Liver (tissue), 9 donors: ENCODE data around the gene RANBP6. TPM values are rescaled to one million over a fixed set of nuclear protein-coding genes. Genes with fewer than 3 reads are reported as not detected.
A peak's percentile ranks its signal among the peaks of the same experiment; 100 is the strongest.

Experiments used
- DNase-seq: peaks from one replicate; pipeline ENCODE4 v3.0.0-alpha.2; 2017; ENCODE audit warnings: low spot score
- H3K27ac ChIP-seq, 2 donors: one replicate each; pipeline ENCODE4 v1.7.0; 2013; ENCODE audit warnings: inconsistent platforms in 2 of 2, low read length in 2 of 2, control low read depth in 1 of 2, low read depth in 1 of 2, mild to moderate bottlenecking in 1 of 2
- H3K27me3 ChIP-seq, 4 donors: one replicate each; pipeline versions ENCODE4 v1.6.1 to v1.7.0; 2013; ENCODE audit warnings: low read length in 3 of 4, inconsistent platforms in 1 of 4, mild to moderate bottlenecking in 1 of 4, moderate library complexity in 1 of 4; ENCODE audit not compliant: control insufficient read depth in 4 of 4, insufficient read depth in 4 of 4
- H3K36me3 ChIP-seq, 4 donors: one replicate each; pipeline versions ENCODE4 v1.6.1 to v1.7.0; 2013; ENCODE audit warnings: low read length in 3 of 4, mild to moderate bottlenecking in 3 of 4, low read depth in 1 of 4, moderate library complexity in 1 of 4; ENCODE audit not compliant: control insufficient read depth in 4 of 4, insufficient read depth in 3 of 4
- H3K4me1 ChIP-seq, 4 donors: one replicate each; pipeline versions ENCODE4 v1.6.1 to v1.7.0; 2013; ENCODE audit warnings: low read length in 3 of 4, mild to moderate bottlenecking in 3 of 4, moderate library complexity in 1 of 4; ENCODE audit not compliant: control insufficient read depth in 4 of 4, insufficient read depth in 4 of 4
- H3K4me3 ChIP-seq, 3 donors: one replicate each; pipeline versions ENCODE4 v1.6.1 to v1.7.0; 2013; ENCODE audit warnings: low read length in 3 of 3, control low read depth in 1 of 3, low read depth in 1 of 3, mild to moderate bottlenecking in 1 of 3
- H3K9ac ChIP-seq, 2 donors: one replicate each; pipeline ENCODE4 v1.7.0; 2013; ENCODE audit warnings: low read length in 2 of 2, mild to moderate bottlenecking in 2 of 2, moderate library complexity in 2 of 2, control low read depth in 1 of 2, low read depth in 1 of 2
- H3K9me3 ChIP-seq, 4 donors: one replicate each; pipeline versions ENCODE4 v1.6.1 to v1.7.0; 2013; ENCODE audit warnings: low read length in 3 of 4; ENCODE audit not compliant: control insufficient read depth in 4 of 4
- EGR1 ChIP-seq, 2 donors: IDR thresholded peaks; 2 replicates each; pipeline ENCODE4 v1.6.1; 2016 to 2018; ENCODE audit warnings: antibody characterized with exemption in 2 of 2, low read depth in 2 of 2
- FOXA1 ChIP-seq: IDR thresholded peaks from 2 replicates; pipeline ENCODE4 v1.6.1; 2016; ENCODE audit warnings: antibody characterized with exemption
- FOXA2 ChIP-seq: IDR thresholded peaks from 2 replicates; pipeline ENCODE4 v1.6.1; 2016; ENCODE audit warnings: antibody characterized with exemption
- GABPA ChIP-seq, 2 donors: IDR thresholded peaks in 1 of 2; conservative IDR thresholded peaks in 1 of 2; 2 replicates each; pipeline ENCODE4 v1.6.1; 2016; ENCODE audit warnings: antibody characterized with exemption in 2 of 2, mild to moderate bottlenecking in 1 of 2, moderate library complexity in 1 of 2
- HNF4A ChIP-seq, 2 donors: conservative IDR thresholded peaks; 2 replicates each; pipeline ENCODE4 v1.6.1; 2016; ENCODE audit warnings: antibody characterized with exemption in 2 of 2, mild to moderate bottlenecking in 2 of 2
- HNF4G ChIP-seq: IDR thresholded peaks from 2 replicates; pipeline ENCODE4 v1.6.1; 2016; ENCODE audit warnings: antibody characterized with exemption
- JUND ChIP-seq, 2 donors: IDR thresholded peaks; 2 replicates each; pipeline ENCODE4 v1.6.1; 2016; ENCODE audit warnings: antibody characterized with exemption in 2 of 2
- MAX ChIP-seq: IDR thresholded peaks from 2 replicates; pipeline ENCODE4 v1.6.1; 2016; ENCODE audit warnings: antibody characterized with exemption
- NR2F2 ChIP-seq: IDR thresholded peaks from 2 replicates; pipeline ENCODE4 v1.6.1; 2016; ENCODE audit warnings: antibody characterized with exemption
- RAD21 ChIP-seq, 2 donors: IDR thresholded peaks; 2 replicates each; pipeline ENCODE4 v1.6.1; 2016; ENCODE audit warnings: antibody characterized with exemption in 2 of 2, mild to moderate bottlenecking in 2 of 2
- SP1 ChIP-seq: IDR thresholded peaks from 2 replicates; pipeline ENCODE4 v1.6.1; 2018; ENCODE audit warnings: antibody characterized with exemption, mild to moderate bottlenecking
- YY1 ChIP-seq: IDR thresholded peaks from 2 replicates; pipeline ENCODE4 v1.6.1; 2016; ENCODE audit warnings: antibody characterized with exemption, mild to moderate bottlenecking
- WGBS: extraction: QIAGEN DNeasy Blood & Tissue Kit; methylation state at CpG from one replicate; pipeline ENCODE4 v1.1.7; 2013; 5-methylcytosine and 5-hydroxymethylcytosine counted together
- polyA plus RNA-seq, 2 donors: library from polyadenylated mRNA; stranded (reverse) in 1 of 2; unstranded in 1 of 2; fragments of 200-250 nt in 1 of 2; fragments of >200 nt in 1 of 2; fragmentation: Nextera tagmentation in 1 of 2; extraction: Ambion mirVana in 1 of 2; gene quantifications; one replicate each; pipeline versions ENCODE4 v1.2.1 to v1.2.3, GENCODE V29; 2013 to 2015
- total RNA-seq, 2 donors: library from RNA; depleted of rRNA; stranded (reverse); fragments of >200 nt; gene quantifications; one replicate each; pipeline ENCODE4 v1.2.3, GENCODE V29; 2014
- TF ChIP-seq, protein P1 (sequence below): IDR thresholded peaks from 2 replicates; pipeline ENCODE4 v1.6.1; 2016; ENCODE audit warnings: antibody characterized with exemption
- TF ChIP-seq, protein P2 (sequence below): IDR thresholded peaks from 2 replicates; pipeline ENCODE4 v1.6.1; 2016; ENCODE audit warnings: antibody characterized with exemption, mild to moderate bottlenecking
- TF ChIP-seq, protein P3 (sequence below): fragments of 150-350 bp; IDR thresholded peaks from 2 replicates; pipeline ENCODE4 v1.5.1; 2017; ENCODE audit warnings: improper control_type of control experiment, low read depth, low read length; ENCODE audit not compliant: missing input control
- donor health status: healthy.
- donor health status: healthy.
- donor health status: healthy.
- donor health status: healthy.
- donor health status: healthy.

Gene RANBP6
- total and polyA plus RNA-seq, 4 donors = 6.2 to 15.9 (median 11.1) TPM

- peak overlapping the region; percentile 81 to 90 for H3K27ac ChIP-seq
- H3K4me3 ChIP-seq = peak overlapping the region; percentile 57 to 96 (median 74)
- peak overlapping the region in 1 of 2 donors; percentile 80 for H3K9ac ChIP-seq
- H3K36me3 ChIP-seq = peaks cover 0 to 8% (median 0%) of the 10 kb centered on the region in 4 donors
- WGBS = under 1% methylated on average over 59 of the region's 59 CpGs
- TF ChIP-seq YY1 (peak; percentile 36), SP1 (peak; percentile 32), HNF4A (conservative IDR thresholded peaks at IDR 0.05) (no peak), HNF4G (no peak)
- TF ChIP-seq, protein P1, sequence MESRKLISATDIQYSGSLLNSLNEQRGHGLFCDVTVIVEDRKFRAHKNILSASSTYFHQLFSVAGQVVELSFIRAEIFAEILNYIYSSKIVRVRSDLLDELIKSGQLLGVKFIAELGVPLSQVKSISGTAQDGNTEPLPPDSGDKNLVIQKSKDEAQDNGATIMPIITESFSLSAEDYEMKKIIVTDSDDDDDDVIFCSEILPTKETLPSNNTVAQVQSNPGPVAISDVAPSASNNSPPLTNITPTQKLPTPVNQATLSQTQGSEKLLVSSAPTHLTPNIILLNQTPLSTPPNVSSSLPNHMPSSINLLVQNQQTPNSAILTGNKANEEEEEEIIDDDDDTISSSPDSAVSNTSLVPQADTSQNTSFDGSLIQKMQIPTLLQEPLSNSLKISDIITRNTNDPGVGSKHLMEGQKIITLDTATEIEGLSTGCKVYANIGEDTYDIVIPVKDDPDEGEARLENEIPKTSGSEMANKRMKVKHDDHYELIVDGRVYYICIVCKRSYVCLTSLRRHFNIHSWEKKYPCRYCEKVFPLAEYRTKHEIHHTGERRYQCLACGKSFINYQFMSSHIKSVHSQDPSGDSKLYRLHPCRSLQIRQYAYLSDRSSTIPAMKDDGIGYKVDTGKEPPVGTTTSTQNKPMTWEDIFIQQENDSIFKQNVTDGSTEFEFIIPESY = no peak
- H3K4me1 ChIP-seq = peaks cover 1 to 32% (median 16%) of the 10 kb centered on the region in 4 donors
- H3K9me3 ChIP-seq = no peaks in the 10 kb centered on the region
- no peaks in the 10 kb centered on the region for H3K27me3 ChIP-seq
- DNase-seq = peak; percentile 94
These were observed 8.2 kb downstream of the RANBP6 start for GRCh38 chr9:6007058-6007769.

- H3K36me3 ChIP-seq = peaks cover 0 to 8% (median 0%) of the 10 kb centered on the region in 4 donors
- H3K27me3 ChIP-seq = no peaks in the 10 kb centered on the region
- TF ChIP-seq RAD21 (IDR thresholded peaks at IDR 0.05) = peak in 1 of 2 donors; percentile 38
- no peak for TF ChIP-seq FOXA2
- H3K4me3 ChIP-seq = peak overlapping the region; percentile 57 to 96 (median 74)
- no peak for DNase-seq
- H3K9ac ChIP-seq = peak overlapping the region in 1 of 2 donors; percentile 60
- peaks cover 1 to 32% (median 16%) of the 10 kb centered on the region in 4 donors for H3K4me1 ChIP-seq
- WGBS = under 1% methylated on average over 13 of the region's 13 CpGs
- H3K27ac ChIP-seq = peak overlapping the region in 1 of 2 donors; percentile 90
- H3K9me3 ChIP-seq = no peaks in the 10 kb centered on the region
These were observed 8.7 kb downstream of the RANBP6 start for GRCh38 chr9:6006749-6007057.

DNA sequence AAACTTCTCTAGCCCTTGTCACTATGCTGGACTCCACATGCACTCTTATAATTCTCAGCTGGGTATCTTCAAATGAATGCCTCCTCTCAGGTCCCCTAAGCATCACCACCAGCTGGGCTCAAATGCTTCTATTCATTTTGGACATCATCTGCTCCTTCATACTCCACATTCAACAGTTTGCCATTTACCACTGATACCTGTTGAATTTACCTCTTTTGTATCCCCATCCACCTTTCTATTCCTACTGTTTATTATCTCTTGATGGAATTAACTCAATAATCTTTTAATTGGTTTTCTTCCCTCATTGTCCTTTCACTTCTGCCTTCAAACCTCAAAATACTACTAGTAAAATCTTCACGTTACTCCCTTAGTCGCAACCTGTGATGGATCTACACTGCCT is 14.5 kb downstream of the RANBP6 start:
- Histone ChIP-seq H3K4me3 (no peak overlapping the region), H3K36me3 (peaks cover 0 to 8% (median 0%) of the 10 kb centered on the region in 4 donors), H3K9me3 (no peaks in the 10 kb centered on the region), H3K4me1 (peaks cover 1 to 14% (median 5%) of the 10 kb centered on the region in 4 donors), H3K27ac (no peak overlapping the region), H3K9ac (no peak overlapping the region), H3K27me3 (no peaks in the 10 kb centered on the region)
- TF ChIP-seq NR2F2 (no peak), JUND (IDR thresholded peaks at IDR 0.05) (no peak), EGR1 (IDR thresholded peaks at IDR 0.05; ENCODE audit: low read depth in 2 of 2) (no peak), RAD21 (IDR thresholded peaks at IDR 0.05) (no peak), FOXA1 (no peak), HNF4G (no peak), GABPA (IDR thresholded peaks at IDR 0.05 in 1 of 2, conservative IDR thresholded peaks at IDR 0.05 in 1 of 2) (no peak), HNF4A (conservative IDR thresholded peaks at IDR 0.05) (no peak), FOXA2 (no peak), SP1 (no peak), MAX (no peak)
- TF ChIP-seq, protein P1 = no peak
- TF ChIP-seq, protein P2, sequence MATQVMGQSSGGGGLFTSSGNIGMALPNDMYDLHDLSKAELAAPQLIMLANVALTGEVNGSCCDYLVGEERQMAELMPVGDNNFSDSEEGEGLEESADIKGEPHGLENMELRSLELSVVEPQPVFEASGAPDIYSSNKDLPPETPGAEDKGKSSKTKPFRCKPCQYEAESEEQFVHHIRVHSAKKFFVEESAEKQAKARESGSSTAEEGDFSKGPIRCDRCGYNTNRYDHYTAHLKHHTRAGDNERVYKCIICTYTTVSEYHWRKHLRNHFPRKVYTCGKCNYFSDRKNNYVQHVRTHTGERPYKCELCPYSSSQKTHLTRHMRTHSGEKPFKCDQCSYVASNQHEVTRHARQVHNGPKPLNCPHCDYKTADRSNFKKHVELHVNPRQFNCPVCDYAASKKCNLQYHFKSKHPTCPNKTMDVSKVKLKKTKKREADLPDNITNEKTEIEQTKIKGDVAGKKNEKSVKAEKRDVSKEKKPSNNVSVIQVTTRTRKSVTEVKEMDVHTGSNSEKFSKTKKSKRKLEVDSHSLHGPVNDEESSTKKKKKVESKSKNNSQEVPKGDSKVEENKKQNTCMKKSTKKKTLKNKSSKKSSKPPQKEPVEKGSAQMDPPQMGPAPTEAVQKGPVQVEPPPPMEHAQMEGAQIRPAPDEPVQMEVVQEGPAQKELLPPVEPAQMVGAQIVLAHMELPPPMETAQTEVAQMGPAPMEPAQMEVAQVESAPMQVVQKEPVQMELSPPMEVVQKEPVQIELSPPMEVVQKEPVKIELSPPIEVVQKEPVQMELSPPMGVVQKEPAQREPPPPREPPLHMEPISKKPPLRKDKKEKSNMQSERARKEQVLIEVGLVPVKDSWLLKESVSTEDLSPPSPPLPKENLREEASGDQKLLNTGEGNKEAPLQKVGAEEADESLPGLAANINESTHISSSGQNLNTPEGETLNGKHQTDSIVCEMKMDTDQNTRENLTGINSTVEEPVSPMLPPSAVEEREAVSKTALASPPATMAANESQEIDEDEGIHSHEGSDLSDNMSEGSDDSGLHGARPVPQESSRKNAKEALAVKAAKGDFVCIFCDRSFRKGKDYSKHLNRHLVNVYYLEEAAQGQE = no peak
- TF ChIP-seq, protein P3, sequence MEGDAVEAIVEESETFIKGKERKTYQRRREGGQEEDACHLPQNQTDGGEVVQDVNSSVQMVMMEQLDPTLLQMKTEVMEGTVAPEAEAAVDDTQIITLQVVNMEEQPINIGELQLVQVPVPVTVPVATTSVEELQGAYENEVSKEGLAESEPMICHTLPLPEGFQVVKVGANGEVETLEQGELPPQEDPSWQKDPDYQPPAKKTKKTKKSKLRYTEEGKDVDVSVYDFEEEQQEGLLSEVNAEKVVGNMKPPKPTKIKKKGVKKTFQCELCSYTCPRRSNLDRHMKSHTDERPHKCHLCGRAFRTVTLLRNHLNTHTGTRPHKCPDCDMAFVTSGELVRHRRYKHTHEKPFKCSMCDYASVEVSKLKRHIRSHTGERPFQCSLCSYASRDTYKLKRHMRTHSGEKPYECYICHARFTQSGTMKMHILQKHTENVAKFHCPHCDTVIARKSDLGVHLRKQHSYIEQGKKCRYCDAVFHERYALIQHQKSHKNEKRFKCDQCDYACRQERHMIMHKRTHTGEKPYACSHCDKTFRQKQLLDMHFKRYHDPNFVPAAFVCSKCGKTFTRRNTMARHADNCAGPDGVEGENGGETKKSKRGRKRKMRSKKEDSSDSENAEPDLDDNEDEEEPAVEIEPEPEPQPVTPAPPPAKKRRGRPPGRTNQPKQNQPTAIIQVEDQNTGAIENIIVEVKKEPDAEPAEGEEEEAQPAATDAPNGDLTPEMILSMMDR = no peak
- no peak for DNase-seq
- WGBS = 98% methylated on average over 2 of the region's 2 CpGs
